HG02642 (cell line): Measurements from ENCODE around the gene VPS37D.

Experiments
- ATAC-seq: cut with Tn5 transposase; IDR thresholded peaks from one replicate; pipeline ENCODE4 v1.9.1; 2021; ENCODE audit warnings: mild to moderate bottlenecking; ENCODE audit not compliant: unreplicated experiment, poor library complexity

VPS37D gene

DNA sequence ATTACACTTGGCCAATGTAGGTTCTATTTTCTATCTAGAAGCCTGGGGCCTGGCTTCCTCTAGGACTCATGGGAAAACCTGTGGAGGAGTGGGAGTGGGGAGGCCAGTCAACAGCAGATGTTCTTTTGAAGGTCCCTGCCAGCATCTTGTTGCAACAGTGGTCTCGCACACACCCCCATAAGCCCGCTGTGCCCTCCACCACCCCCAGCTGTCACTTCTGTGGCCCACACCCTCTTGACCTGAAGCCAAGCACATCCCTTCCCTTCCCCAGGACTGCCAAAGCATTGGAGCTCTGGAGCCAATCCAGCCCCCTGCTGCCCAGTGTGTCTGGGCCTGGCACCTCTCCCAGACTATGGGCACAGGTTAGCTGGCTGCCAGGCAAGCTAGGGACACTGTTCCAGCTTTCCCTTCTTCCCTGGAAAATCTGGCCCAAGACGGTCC, 53.8 kb downstream of the VPS37D start:
- ATAC-seq: no peak
